Loucy (cell line): ENCODE measurements around the gene DNAAF2.

Experiments used
- H2AFZ ChIP-seq: fragments of 200-600 bp; sonication (generic); 2 replicates; pipeline ENCODE4 v1.6.0; 2016; ENCODE audit warnings: antibody characterized with exemption, mild to moderate bottlenecking, low read length, moderate library complexity
- H3F3A ChIP-seq: fragments of 200-600 bp; 2 replicates; pipeline ENCODE4 v1.6.0; 2016; ENCODE audit warnings: antibody characterized with exemption, low read depth, mild to moderate bottlenecking
- H3K27me3 ChIP-seq: fragments of 200-600 bp; sonication (generic); 2 replicates; pipeline ENCODE4 v1.6.1; 2014; ENCODE audit warnings: low read length, mild to moderate bottlenecking; ENCODE audit not compliant: insufficient read depth, poor library complexity, severe bottlenecking
- H3K36me3 ChIP-seq: fragments of 200-600 bp; sonication (generic); 2 replicates; pipeline ENCODE4 v1.6.1; 2016; ENCODE audit warnings: low read length; ENCODE audit not compliant: insufficient read depth
- H3K4me1 ChIP-seq: fragments of 200-600 bp; sonication (generic); 2 replicates; pipeline ENCODE4 v1.5.1; 2014; ENCODE audit warnings: low read length, mild to moderate bottlenecking; ENCODE audit not compliant: insufficient read depth, poor library complexity, severe bottlenecking
- H3K4me2 ChIP-seq: fragments of 200-600 bp; sonication (generic); 2 replicates; pipeline ENCODE4 v1.6.0; 2014; ENCODE audit warnings: antibody characterized with exemption, low read length, low read depth, mild to moderate bottlenecking; ENCODE audit not compliant: poor library complexity, severe bottlenecking
- H3K4me3 ChIP-seq: fragments of 200-600 bp; sonication (generic); 2 replicates; pipeline ENCODE4 v1.5.1; 2014; ENCODE audit warnings: low read length, mild to moderate bottlenecking, mixed read lengths; ENCODE audit not compliant: poor library complexity, severe bottlenecking
- H3K79me2 ChIP-seq: fragments of 200-600 bp; sonication (generic); 2 replicates; pipeline ENCODE4 v1.6.1; 2014; ENCODE audit warnings: low read length; ENCODE audit not compliant: insufficient read depth
- H3K9ac ChIP-seq: fragments of 200-600 bp; sonication (generic); 2 replicates; pipeline ENCODE4 v1.6.0; 2014; ENCODE audit warnings: mild to moderate bottlenecking, low read depth, low read length, moderate library complexity; ENCODE audit not compliant: poor library complexity, severe bottlenecking
- H3K9me2 ChIP-seq: fragments of 200-600 bp; sonication (generic); replicated peaks from 2 replicates; pipeline ENCODE4 v1.6.1; 2016; ENCODE audit warnings: low read depth, low read length, mixed read lengths
- H3K9me3 ChIP-seq: fragments of 200-600 bp; sonication (generic); 2 replicates; pipeline ENCODE4 v1.6.1; 2014; ENCODE audit warnings: mild to moderate bottlenecking, antibody characterized with exemption, low read length, low read depth; ENCODE audit not compliant: insufficient read depth
- H4K20me1 ChIP-seq: fragments of 200-600 bp; sonication (generic); 2 replicates; pipeline ENCODE4 v1.6.0; 2014; ENCODE audit warnings: antibody characterized with exemption, low read length, mild to moderate bottlenecking; ENCODE audit not compliant: insufficient read depth, poor library complexity, severe bottlenecking
- EZH2phosphoT487 ChIP-seq: fragments of 200-600 bp; IDR thresholded peaks from 2 replicates; pipeline ENCODE4 v1.6.1; 2018; ENCODE audit warnings: antibody characterized with exemption, mild to moderate bottlenecking, moderate library complexity, borderline replicate concordance
- TF ChIP-seq, protein P1 (sequence below): fragments of 200-600 bp; sonication (generic); conservative IDR thresholded peaks from 2 replicates; pipeline ENCODE4 v1.5.1; 2014; ENCODE audit warnings: mild to moderate bottlenecking, antibody characterized with exemption, low read length

Gene DNAAF2

DNA sequence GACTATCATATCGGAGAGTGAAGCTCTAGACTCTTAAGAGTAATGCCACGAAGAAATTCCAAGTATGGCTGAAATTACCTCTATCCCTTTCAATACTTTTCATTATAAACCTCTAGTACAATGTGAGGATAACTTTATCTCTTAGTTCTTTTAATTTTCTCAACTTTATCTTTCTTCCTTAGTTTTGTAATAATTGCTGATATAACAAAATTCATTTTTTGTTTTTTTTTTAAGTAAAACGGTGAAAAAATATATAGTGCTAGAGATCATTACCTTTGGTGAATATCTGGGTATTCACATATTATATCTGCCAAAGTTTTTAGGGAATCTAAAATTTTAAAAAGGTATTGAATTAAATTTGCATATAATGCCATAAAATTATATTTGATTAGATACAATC, 19.5 kb upstream of the DNAAF2 start:
- H3K27me3 ChIP-seq = no peaks in the 10 kb centered on the region
- no peaks in the 10 kb centered on the region for H3K9me2 ChIP-seq
- no peak overlapping the region for H3K9ac ChIP-seq
- H3K4me1 ChIP-seq = no peaks in the 10 kb centered on the region
- peaks cover 26% of the 10 kb centered on the region; the same call in 1 of the 2 replicates for H3K36me3 ChIP-seq
- no peak overlapping the region for H2AFZ ChIP-seq
- H3K9me3 ChIP-seq = no peaks in the 10 kb centered on the region
- H3K79me2 ChIP-seq = no peaks in the 10 kb centered on the region
- no peaks in the 10 kb centered on the region for H3F3A ChIP-seq
- TF ChIP-seq EZH2phosphoT487 = no peak
- TF ChIP-seq, protein P1, sequence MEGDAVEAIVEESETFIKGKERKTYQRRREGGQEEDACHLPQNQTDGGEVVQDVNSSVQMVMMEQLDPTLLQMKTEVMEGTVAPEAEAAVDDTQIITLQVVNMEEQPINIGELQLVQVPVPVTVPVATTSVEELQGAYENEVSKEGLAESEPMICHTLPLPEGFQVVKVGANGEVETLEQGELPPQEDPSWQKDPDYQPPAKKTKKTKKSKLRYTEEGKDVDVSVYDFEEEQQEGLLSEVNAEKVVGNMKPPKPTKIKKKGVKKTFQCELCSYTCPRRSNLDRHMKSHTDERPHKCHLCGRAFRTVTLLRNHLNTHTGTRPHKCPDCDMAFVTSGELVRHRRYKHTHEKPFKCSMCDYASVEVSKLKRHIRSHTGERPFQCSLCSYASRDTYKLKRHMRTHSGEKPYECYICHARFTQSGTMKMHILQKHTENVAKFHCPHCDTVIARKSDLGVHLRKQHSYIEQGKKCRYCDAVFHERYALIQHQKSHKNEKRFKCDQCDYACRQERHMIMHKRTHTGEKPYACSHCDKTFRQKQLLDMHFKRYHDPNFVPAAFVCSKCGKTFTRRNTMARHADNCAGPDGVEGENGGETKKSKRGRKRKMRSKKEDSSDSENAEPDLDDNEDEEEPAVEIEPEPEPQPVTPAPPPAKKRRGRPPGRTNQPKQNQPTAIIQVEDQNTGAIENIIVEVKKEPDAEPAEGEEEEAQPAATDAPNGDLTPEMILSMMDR = no peak
- H4K20me1 ChIP-seq = no peaks in the 10 kb centered on the region
- no peak overlapping the region for H3K4me3 ChIP-seq
- H3K4me2 ChIP-seq = no peak overlapping the region

DNA sequence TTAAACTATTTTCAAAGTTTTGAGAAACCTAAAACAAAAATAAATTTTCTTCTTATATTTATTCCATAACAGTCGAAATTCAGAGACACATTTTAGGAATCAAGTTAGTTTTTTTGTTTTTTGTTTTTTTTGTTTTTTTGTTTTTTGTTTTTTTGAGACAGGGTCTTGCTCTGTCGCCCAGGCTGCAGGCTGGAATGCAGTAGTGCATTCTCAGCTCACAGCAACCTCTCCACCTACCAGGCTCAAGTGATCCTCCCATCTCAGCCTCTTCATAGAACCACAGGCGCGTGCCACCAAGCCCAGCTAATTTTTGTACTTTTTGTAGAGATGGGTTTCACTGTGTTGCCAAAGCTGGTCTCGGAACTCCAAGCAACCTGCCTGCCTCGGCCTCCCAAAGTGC, 18.5 kb upstream of the DNAAF2 start:
- no peak overlapping the region for H2AFZ ChIP-seq
- H3K36me3 ChIP-seq = peaks cover 30% of the 10 kb centered on the region; the same call in 1 of the 2 replicates
- no peaks in the 10 kb centered on the region for H3K4me1 ChIP-seq
- no peaks in the 10 kb centered on the region for H3K9me2 ChIP-seq
- H3K27me3 ChIP-seq = no peaks in the 10 kb centered on the region
- H3F3A ChIP-seq = no peaks in the 10 kb centered on the region
- TF ChIP-seq EZH2phosphoT487 = no peak
- TF ChIP-seq, protein P1 = no peak
- no peak overlapping the region for H3K4me3 ChIP-seq
- H3K9me3 ChIP-seq = no peaks in the 10 kb centered on the region
- no peaks in the 10 kb centered on the region for H3K79me2 ChIP-seq
- no peak overlapping the region for H3K9ac ChIP-seq
- H4K20me1 ChIP-seq = no peaks in the 10 kb centered on the region
- H3K4me2 ChIP-seq = no peak overlapping the region

DNA sequence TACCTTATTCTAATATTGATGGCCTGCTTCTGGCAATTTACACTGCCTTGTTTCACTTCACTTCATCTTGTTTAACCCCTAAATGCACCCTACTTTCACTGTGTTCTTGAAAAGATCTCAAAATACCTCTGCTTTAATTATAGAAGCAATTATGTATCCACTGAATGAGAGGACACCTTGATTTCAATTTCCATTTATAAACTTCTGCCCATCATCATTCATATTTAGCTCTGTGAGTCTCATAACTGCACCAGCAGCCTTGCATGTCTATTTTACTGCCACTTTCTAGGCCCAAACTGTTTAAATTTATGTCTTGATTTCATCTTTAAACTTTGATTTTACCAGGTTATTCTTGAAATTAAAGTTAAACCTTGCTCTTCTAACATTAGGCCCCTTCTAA, 7.1 kb upstream of the DNAAF2 start:
- no peak overlapping the region for H3K4me3 ChIP-seq
- no peak overlapping the region for H3K4me2 ChIP-seq
- H2AFZ ChIP-seq = no peak overlapping the region
- H3K4me1 ChIP-seq = peaks cover 10% of the 10 kb centered on the region
- H3F3A ChIP-seq = no peaks in the 10 kb centered on the region; the same call in 1 of the 2 replicates
- H3K79me2 ChIP-seq = peaks cover 6% of the 10 kb centered on the region; the same call in 1 of the 2 replicates
- H4K20me1 ChIP-seq = peaks cover under 1% of the 10 kb centered on the region
- H3K9ac ChIP-seq = no peak overlapping the region
- no peaks in the 10 kb centered on the region for H3K27me3 ChIP-seq
- no peaks in the 10 kb centered on the region for H3K9me2 ChIP-seq
- peaks cover 12% of the 10 kb centered on the region; the same call in 1 of the 2 replicates for H3K36me3 ChIP-seq
- TF ChIP-seq, protein P1 = no peak
- no peaks in the 10 kb centered on the region for H3K9me3 ChIP-seq
